MM.1S (cell line): Measurements from ENCODE around the gene TTLL11.

Experiments
- CTCF ChIP-seq: fragments of 300-600 bp; sonication (generic); IDR thresholded peaks from 2 replicates; pipeline ENCODE4 v1.5.1; 2016; ENCODE audit warnings: antibody characterized with exemption, low read length, mixed read lengths
- EZH2 ChIP-seq: fragments of 300-600 bp; sonication (generic); optimal IDR thresholded peaks from 2 replicates; pipeline ENCODE3; 2017; ENCODE audit warnings: low read depth, mild to moderate bottlenecking, antibody characterized with exemption, low read length, mixed read lengths
- EZH2phosphoT487 ChIP-seq: fragments of 300-600 bp; sonication (generic); IDR thresholded peaks from 2 replicates; pipeline ENCODE4 v1.6.1; 2018; ENCODE audit warnings: antibody characterized with exemption, low read length

- TF ChIP-seq CTCF (no peak), EZH2 (no peak), EZH2phosphoT487 (no peak)
Measured at GRCh38 chr9:121887553-121888437, 205.3 kb downstream of the TTLL11 start.
